Measurements from ENCODE around the gene NSRP1. TPM values are rescaled to one million over a fixed set of nuclear protein-coding genes. Genes with fewer than 3 reads are reported as not detected.

Gene NSRP1
- total and polyA plus RNA-seq, 12 donors, result 19.5 to 47.5 (median 26.5) TPM

DNA sequence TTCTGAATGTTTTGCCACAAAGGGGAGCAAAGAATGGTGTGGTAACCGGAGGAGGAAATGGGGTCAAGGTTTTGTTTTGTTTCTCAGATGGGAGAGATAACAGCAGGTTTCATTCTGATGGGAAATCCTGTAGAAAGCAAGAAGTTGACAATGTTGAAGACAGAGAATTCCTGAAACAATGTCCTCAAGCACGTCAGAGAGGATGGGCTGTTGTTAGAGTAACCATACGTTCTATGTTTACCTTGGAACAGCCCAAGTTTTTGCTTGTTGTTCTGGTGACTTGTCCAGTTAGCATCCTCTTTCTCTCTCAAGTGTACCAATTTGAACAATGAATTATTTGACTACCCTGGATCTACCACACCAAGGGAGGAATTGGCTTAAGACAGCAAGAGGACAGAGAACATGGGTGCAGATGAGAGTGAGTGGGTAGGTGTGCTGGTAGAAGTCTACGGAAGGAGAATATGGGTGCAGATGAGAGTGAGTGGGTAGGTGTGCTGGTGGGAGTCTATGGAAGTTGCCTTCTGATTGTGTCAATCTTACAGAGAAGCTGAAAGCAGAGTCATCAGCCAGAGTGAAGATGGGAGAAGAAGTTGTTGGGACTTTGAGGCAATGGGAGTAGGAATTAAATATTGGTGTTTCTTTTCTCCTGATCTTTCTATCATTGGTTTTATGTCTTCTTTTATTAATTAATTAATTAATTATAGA, 14.8 kb upstream of the NSRP1 start:
- 64% methylated on average over 4 of the region's 4 CpGs for WGBS, 2 donors
- Histone ChIP-seq H3K4me3 (no peak overlapping the region), H3K27me3 (no peaks in the 10 kb centered on the region), H3K4me1 (peaks cover 0 to 14% (median 0%) of the 10 kb centered on the region in 9 donors), H3K9me3 (no peaks in the 10 kb centered on the region), H3K36me3 (no peaks in the 10 kb centered on the region), H3K27ac (no peak overlapping the region)
- DNase-seq (no peak), ATAC-seq (no peak)
- no peak for TF ChIP-seq CTCF (IDR thresholded peaks at IDR 0.05)
- intact Hi-C loops (cut with DNase I), result loop anchor here in 7 of 10 donors (5.0 to 10.0 kb wide), 5 partner anchors 173 to 235 kb away; partner anchors contain the start of gene TMIGD1 (in 2 of the 7)

DNA sequence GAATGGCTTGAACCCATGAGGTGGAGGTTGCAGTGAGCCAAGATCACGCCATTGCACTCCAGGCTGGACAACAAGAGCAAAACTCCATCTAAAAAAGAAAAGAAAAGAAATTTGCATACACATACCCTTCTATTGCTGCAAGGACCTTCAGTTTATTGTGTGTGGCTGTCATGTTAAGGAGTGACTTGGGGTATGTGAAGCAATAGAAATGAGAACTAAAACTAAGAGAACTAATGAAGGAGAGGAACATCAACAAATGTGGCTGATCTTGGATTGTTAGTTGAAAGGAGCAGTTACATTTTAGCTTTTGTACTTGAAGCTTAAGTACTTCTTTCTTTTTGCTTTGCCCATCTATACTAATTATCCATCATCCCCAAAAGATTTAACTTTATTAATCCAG, 12.7 kb upstream of the NSRP1 start:
- Histone ChIP-seq H3K4me1 (peaks cover 0 to 14% (median 0%) of the 10 kb centered on the region in 9 donors), H3K36me3 (no peaks in the 10 kb centered on the region), H3K27me3 (no peaks in the 10 kb centered on the region), H3K9me3 (no peaks in the 10 kb centered on the region), H3K27ac (no peak overlapping the region), H3K4me3 (no peak overlapping the region)
- WGBS, 2 donors, result 92 to 98% methylated on average over 1 of the region's 1 CpG
- ATAC-seq (no peak), DNase-seq (no peak)
- intact Hi-C loops (cut with DNase I), result loop anchor here in 8 of 10 donors (2.0 to 10.0 kb wide), 6 partner anchors 171 to 233 kb away; partner anchors contain the start of gene TMIGD1 (in 2 of the 8)
- TF ChIP-seq CTCF (IDR thresholded peaks at IDR 0.05), result no peak

- no peaks in the 10 kb centered on the region for H3K9me3 ChIP-seq
- TF ChIP-seq CTCF (IDR thresholded peaks at IDR 0.05), result peak; percentile 73 to 96 (median 92)
- H3K36me3 ChIP-seq, result no peaks in the 10 kb centered on the region
- H3K4me3 ChIP-seq, result peak overlapping the region in 9 of 10 donors; percentile 25 to 50 (median 48)
- 23 to 24% methylated on average over 29 of the region's 29 CpGs for WGBS, 2 donors
- peak; percentile 54 to 84 for DNase-seq
- H3K27me3 ChIP-seq, result no peaks in the 10 kb centered on the region
- peak; percentile 92 to 99 (median 97) for ATAC-seq
- intact Hi-C loops (cut with DNase I), result loop anchor here in 8 of 10 donors (2.0 to 10.0 kb wide), 6 partner anchors 170 to 233 kb away; partner anchors contain the start of gene TMIGD1 (in 2 of the 8)
- peak overlapping the region in 5 of 10 donors; percentile 9 to 51 (median 35) for H3K27ac ChIP-seq
- peaks cover 0 to 14% (median 0%) of the 10 kb centered on the region in 9 donors for H3K4me1 ChIP-seq
These were observed 11.9 kb upstream of the NSRP1 start for GRCh38 chr17:30104575-30105339.

DNA sequence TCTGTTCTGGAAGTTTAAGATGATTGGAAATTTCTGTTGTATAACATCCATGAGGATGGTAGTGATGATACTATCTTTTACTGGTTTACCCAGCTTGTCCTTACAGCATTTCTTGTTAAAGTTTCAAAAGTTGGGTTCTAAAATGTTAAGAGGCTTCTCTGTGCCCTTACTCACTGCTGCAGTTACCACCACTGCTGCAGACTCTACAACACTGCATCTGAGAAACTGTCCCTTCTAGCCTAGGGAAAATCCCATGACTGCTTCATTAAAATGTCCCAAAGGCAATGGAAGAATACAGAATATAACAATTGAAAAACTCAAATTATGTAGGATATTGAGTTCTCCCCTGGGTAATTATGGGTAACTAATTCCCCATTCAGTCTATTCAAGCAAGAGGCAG, 3.8 kb upstream of the NSRP1 start:
- ATAC-seq (no peak), DNase-seq (no peak)
- H3K4me1 ChIP-seq, result peaks cover 0 to 9% (median 4%) of the 10 kb centered on the region in 9 donors
- no peaks in the 10 kb centered on the region for H3K36me3 ChIP-seq
- H3K27me3 ChIP-seq, result no peaks in the 10 kb centered on the region
- H3K27ac ChIP-seq, result no peak overlapping the region
- no peaks in the 10 kb centered on the region for H3K9me3 ChIP-seq
- H3K4me3 ChIP-seq, result no peak overlapping the region
- no peak for TF ChIP-seq CTCF (IDR thresholded peaks at IDR 0.05)
- intact Hi-C loops (cut with DNase I), result no loop called here

Measured in heart right ventricle (tissue), 16 donors.